Vagina (tissue), 2 donors: ENCODE results near the gene NAP1L4. TPM values are rescaled to one million over a fixed set of nuclear protein-coding genes. Genes with fewer than 3 reads are reported as not detected.
"Not testable (repeated sequence)": the region's sequence is repeated elsewhere in the genome, so short reads cannot be mapped to it uniquely, and the experiment has no call there.

Source experiments
- DNase-seq, 2 donors: peaks; one replicate each; pipeline ENCODE4 v3.0.0-alpha.2; 2017; ENCODE audit errors: extremely low spot score in 2 of 2
- H3K27ac ChIP-seq: fragments of 200-600 bp; sonication (generic); one replicate; pipeline ENCODE4 v1.5.1; 2019
- H3K27me3 ChIP-seq: fragments of 200-600 bp; sonication (generic); one replicate; pipeline ENCODE4 v1.5.1; 2019
- H3K36me3 ChIP-seq, 2 donors: fragments of 200-600 bp; sonication (generic); one replicate each; pipeline ENCODE4 v1.5.1; 2017 to 2019
- H3K4me1 ChIP-seq: fragments of 200-600 bp; sonication (generic); one replicate; pipeline ENCODE4 v1.5.1; 2019
- H3K4me3 ChIP-seq, 2 donors: fragments of 200-600 bp; sonication (generic); 1 replicate in 1 of 2; 2 replicates in 1 of 2; pipeline ENCODE4 v1.5.1; 2016 to 2019
- H3K9me3 ChIP-seq: fragments of 200-600 bp; sonication (generic); one replicate; pipeline ENCODE4 v1.5.1; 2019
- CTCF ChIP-seq, 3 experiments: fragments of 450-650 bp in 2 of 3; fragments of 200-600 bp in 1 of 3; sonication (generic) in 1 of 3; IDR thresholded peaks; one replicate each; pipeline ENCODE4 v1.5.1; 2017 to 2019; ENCODE audit warnings: antibody characterized with exemption in 3 of 3, mild to moderate bottlenecking in 2 of 3, moderate library complexity in 2 of 3
- POLR2A ChIP-seq, 2 donors: fragments of 450-650 bp; IDR thresholded peaks; one replicate each; pipeline ENCODE4 v1.6.1; 2017; ENCODE audit warnings: antibody characterized with exemption in 2 of 2, mild to moderate bottlenecking in 2 of 2, moderate library complexity in 2 of 2
- POLR2AphosphoS5 ChIP-seq, 2 donors: sonication (generic); formaldehyde crosslinking; IDR thresholded peaks; one replicate each; pipeline ENCODE4 v1.9.0; 2017; ENCODE audit warnings: antibody characterized with exemption in 2 of 2, mild to moderate bottlenecking in 2 of 2, low read depth in 1 of 2; ENCODE audit not compliant: insufficient read depth in 1 of 2
- intact Hi-C: fragments of 100-400 bp; cut with DNase I; formaldehyde crosslinking; loops from one replicate; pipeline ENCODE4 v1.15.1; 2023
- total RNA-seq: library from RNA; depleted of rRNA; stranded (reverse); fragments of >200 nt; gene quantifications from one replicate; pipeline ENCODE4 v1.2.3, GENCODE V29; 2016

NAP1L4 gene
- total RNA-seq, 1 donor from 2014 or later: 108 TPM

- peaks cover under 1% of the 10 kb centered on the region for H3K9me3 ChIP-seq
- H3K4me3 ChIP-seq: no peak overlapping the region
- H3K27ac ChIP-seq: no peak overlapping the region
- intact Hi-C loops: no loop called here
- H3K36me3 ChIP-seq: peaks cover 0 to 5% of the 10 kb centered on the region in 2 donors
- H3K27me3 ChIP-seq: no peaks in the 10 kb centered on the region
- DNase-seq: no peak
- peaks cover 24% of the 10 kb centered on the region for H3K4me1 ChIP-seq
- no peak for TF ChIP-seq CTCF (IDR thresholded peaks at IDR 0.05)
- no peak for TF ChIP-seq POLR2A (IDR thresholded peaks at IDR 0.05)
- TF ChIP-seq POLR2AphosphoS5 (IDR thresholded peaks at IDR 0.05; ENCODE audit: insufficient read depth in 1 of 2, low read depth in 1 of 2): no peak
Measured at GRCh38 chr11:2942872-2943710, 49.0 kb downstream of the NAP1L4 start.

GRCh38 chr11:2942447-2942846 lies 49.7 kb downstream of the NAP1L4 start:
- H3K4me3 ChIP-seq: no peak overlapping the region
- peaks cover 24% of the 10 kb centered on the region for H3K4me1 ChIP-seq
- TF ChIP-seq POLR2A (IDR thresholded peaks at IDR 0.05) (no peak), POLR2AphosphoS5 (IDR thresholded peaks at IDR 0.05; ENCODE audit: insufficient read depth in 1 of 2, low read depth in 1 of 2) (no peak), CTCF (IDR thresholded peaks at IDR 0.05) (no peak)
- intact Hi-C loops: no loop called here
- no peak overlapping the region for H3K27ac ChIP-seq
- peaks cover 7% of the 10 kb centered on the region for H3K9me3 ChIP-seq
- no peaks in the 10 kb centered on the region for H3K27me3 ChIP-seq
- no peak for DNase-seq
- no peaks in the 10 kb centered on the region for H3K36me3 ChIP-seq

GRCh38 chr11:2940921-2941821 lies 51.0 kb downstream of the NAP1L4 start:
- intact Hi-C loops: no loop called here
- no peaks in the 10 kb centered on the region for H3K36me3 ChIP-seq
- H3K4me3 ChIP-seq: no peak overlapping the region
- H3K27ac ChIP-seq: no peak overlapping the region
- peaks cover 7% of the 10 kb centered on the region for H3K9me3 ChIP-seq
- no peaks in the 10 kb centered on the region for H3K27me3 ChIP-seq
- peaks cover 22% of the 10 kb centered on the region for H3K4me1 ChIP-seq
- TF ChIP-seq POLR2A (IDR thresholded peaks at IDR 0.05): no peak
- peak in 1 of 2 donors; percentile 12 for TF ChIP-seq POLR2AphosphoS5 (IDR thresholded peaks at IDR 0.05; ENCODE audit: insufficient read depth in 1 of 2, low read depth in 1 of 2)
- DNase-seq: no peak

GRCh38 chr11:2940147-2940920 lies 51.8 kb downstream of the NAP1L4 start:
- H3K27me3 ChIP-seq: no peaks in the 10 kb centered on the region
- H3K36me3 ChIP-seq: no peaks in the 10 kb centered on the region
- H3K27ac ChIP-seq: no peak overlapping the region
- DNase-seq: no peak
- H3K4me1 ChIP-seq: peaks cover 15% of the 10 kb centered on the region
- H3K4me3 ChIP-seq: no peak overlapping the region
- intact Hi-C loops: no loop called here
- no peak for TF ChIP-seq CTCF (IDR thresholded peaks at IDR 0.05)
- TF ChIP-seq POLR2A (IDR thresholded peaks at IDR 0.05): no peak
- no peak for TF ChIP-seq POLR2AphosphoS5 (IDR thresholded peaks at IDR 0.05; ENCODE audit: insufficient read depth in 1 of 2, low read depth in 1 of 2)
- H3K9me3 ChIP-seq: peaks cover 7% of the 10 kb centered on the region

GRCh38 chr11:2938458-2939418 lies 53.4 kb downstream of the NAP1L4 start:
- H3K4me1 ChIP-seq, H3K9me3 ChIP-seq, intact Hi-C loops, DNase-seq, H3K27ac ChIP-seq, H3K27me3 ChIP-seq, H3K4me3 ChIP-seq, H3K36me3 ChIP-seq: not testable (repeated sequence)

- H3K36me3 ChIP-seq, H3K4me3 ChIP-seq, H3K27ac ChIP-seq, intact Hi-C loops, H3K9me3 ChIP-seq, DNase-seq, H3K27me3 ChIP-seq: not testable (repeated sequence)
- H3K4me1 ChIP-seq: peaks cover 14% of the 10 kb centered on the region
Measured at GRCh38 chr11:2937641-2938457, 54.3 kb downstream of the NAP1L4 start.
